NCI-H146 treated with DMSO at 0.1 percent for 48 hours (cell line): ENCODE data around the gene KRT82.
"Not testable (repeated sequence)": the region's sequence is repeated elsewhere in the genome, so short reads cannot be mapped to it uniquely, and the experiment has no call there.

ENCODE experiments used
- DNase-seq: peaks from one replicate; lab custom pipeline; 2025; ENCODE audit not compliant: unreplicated experiment; lab: John Stamatoyannopoulos, UW

Gene KRT82

GRCh38 chr12:52405922-52406385 is at the start of gene KRT82:
KRT82 (minus strand) TSS chr12:52406335; CDS start chr12:52406277, 58 bp downstream.
- DNase-seq, result no peak

GRCh38 chr12:52455821-52456220 is 49.7 kb upstream of the KRT82 start:
- no peak for DNase-seq

DNA sequence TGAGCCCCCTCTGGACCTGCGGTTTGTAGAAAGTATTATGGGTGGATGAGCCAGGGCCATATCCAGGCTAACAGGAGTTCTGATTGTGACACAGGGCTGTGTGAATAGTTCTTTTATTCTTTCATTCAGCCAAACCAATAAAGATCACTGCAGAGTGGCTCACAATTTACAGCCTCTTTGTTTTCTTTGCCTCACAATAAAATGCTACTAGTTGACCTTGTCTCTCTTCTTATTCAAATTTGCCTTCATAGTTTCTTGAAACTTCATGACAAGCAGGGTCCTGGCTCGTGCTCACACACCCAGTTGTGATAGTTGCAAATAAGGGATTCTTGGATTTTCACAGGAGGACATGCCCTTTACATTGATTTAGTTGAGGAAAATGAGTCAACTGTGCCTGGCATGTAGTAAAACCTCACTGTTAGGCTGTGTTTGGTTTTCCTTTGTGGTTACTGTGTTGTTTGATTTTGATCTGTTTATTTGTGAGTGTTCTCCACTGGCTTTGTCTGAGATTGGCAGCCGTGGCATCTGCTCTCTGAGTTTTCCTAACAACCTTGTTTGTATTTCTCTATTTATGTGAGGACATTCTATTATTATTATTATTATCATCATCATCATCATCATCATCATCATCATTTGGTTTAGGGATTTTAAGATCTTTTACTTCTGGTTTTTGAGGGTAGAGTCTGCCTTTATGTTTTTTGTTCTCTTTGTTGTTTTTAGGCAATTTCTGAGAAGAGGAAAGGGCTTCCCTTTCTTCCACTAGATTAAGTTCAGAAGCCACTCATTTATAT is 48.5 kb upstream of the KRT82 start:
- no peak for DNase-seq

DNA sequence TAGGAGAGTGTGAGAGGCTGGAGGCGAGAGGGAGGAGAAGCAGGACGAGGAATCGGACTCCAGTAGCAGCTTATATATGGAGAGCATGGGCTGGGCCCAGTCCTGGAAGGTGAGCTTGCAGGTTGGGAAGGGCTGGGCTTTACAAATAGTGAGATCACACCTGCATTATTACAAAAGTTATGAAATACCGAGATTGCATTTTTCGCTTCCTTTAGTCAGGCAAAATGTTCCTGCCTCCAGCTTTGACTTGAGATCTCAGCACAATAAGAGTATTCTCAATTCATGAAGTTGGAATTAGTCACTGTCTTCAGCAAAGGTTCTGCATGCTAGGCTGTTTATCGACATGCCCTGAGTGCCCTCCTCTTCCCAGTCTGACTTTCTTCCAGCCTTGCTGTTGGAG is 46.0 kb upstream of the KRT82 start, which contains the start of gene KRT6B:
Gene KRT6B, minus strand, starts transcription at position 46 of the 400 bp plus-strand sequence. CDS start 68 bp downstream, outside the sequence.
- DNase-seq, result no peak

DNA sequence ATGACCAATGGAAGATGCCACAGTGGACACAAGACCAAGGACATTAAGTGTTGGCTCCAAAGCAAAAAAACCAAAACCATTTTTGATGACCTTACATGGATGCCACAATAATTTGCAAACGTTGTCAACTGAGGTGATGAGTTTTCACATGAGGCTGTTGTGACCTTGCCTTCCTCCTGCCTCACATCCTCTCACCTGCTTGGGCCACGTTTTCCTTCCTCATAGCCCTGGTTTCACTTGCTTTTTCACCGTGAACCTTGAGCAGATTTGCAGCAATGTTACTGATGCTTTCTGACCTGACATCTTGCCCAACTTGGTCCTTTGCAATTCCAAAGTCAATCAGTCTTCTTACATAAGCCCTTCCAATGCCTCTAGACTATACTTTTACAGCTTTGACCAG is 42.1 kb upstream of the KRT82 start:
- DNase-seq, result no peak

DNA sequence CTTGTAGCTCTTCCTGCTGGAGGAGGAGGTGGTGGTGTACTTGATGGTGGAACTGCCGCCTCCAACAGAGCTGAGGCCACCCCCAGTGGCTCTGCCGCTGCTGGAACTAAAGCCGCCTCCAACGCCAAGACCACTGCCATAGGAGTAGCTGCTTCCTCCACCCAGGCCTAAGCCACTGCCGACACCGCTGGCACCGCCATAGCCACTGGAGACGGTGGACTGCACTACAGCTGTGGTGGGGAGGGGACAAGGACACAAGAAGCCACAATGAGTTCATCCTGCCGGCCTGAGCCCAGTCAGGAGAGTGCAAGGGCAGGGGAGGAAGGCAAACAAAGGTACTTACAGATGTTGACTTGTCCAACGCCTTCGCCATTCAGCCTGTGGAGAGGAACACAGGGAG is 41.1 kb upstream of the KRT82 start:
- not testable (repeated sequence) for DNase-seq

- DNase-seq, result no peak
These were observed 40.4 kb upstream of the KRT82 start for GRCh38 chr12:52446367-52447045.

DNA sequence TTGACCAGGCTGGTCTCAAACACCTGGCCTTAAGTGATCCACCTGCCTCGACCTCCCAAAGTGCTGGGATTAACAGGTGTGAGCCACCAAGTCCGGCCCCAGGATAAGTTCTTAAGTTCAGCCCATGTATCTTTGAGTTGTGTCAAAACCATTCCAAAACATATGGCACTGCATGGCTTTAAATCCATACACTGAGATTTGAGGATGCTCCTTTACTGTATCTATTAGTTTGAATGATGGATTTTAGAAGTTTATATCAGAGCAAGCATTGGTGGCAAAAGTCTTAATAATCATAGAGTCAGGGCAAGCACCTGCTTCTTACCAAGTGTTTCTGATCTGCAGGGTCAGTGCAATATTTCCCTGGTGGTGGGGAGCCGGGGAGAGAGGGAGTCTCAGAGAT is 39.7 kb upstream of the KRT82 start:
- DNase-seq, result no peak

GRCh38 chr12:52444647-52445595 is 38.8 kb upstream of the KRT82 start:
- no peak for DNase-seq

DNA sequence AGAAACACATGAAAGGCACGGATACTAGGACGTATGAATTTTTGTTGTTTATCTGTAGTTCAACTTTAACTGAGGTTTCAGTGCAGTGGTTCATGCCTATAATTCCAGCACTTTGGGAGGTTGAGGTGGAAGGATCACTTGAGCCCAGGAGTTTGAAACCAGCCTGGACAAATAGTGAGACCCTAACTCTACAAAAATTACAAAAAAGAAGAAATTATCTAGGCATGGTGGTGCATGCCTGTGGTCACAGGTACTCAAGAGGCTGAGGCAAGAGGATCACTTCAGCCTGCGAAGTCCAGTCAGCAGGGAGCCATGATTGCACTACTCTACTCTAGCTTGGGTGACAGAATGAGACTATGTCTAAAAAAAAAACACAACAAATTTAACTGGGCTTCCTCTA is 37.8 kb upstream of the KRT82 start:
- DNase-seq, result no peak

- DNase-seq, result no peak
These were observed 36.5 kb upstream of the KRT82 start for GRCh38 chr12:52442600-52443061.

DNA sequence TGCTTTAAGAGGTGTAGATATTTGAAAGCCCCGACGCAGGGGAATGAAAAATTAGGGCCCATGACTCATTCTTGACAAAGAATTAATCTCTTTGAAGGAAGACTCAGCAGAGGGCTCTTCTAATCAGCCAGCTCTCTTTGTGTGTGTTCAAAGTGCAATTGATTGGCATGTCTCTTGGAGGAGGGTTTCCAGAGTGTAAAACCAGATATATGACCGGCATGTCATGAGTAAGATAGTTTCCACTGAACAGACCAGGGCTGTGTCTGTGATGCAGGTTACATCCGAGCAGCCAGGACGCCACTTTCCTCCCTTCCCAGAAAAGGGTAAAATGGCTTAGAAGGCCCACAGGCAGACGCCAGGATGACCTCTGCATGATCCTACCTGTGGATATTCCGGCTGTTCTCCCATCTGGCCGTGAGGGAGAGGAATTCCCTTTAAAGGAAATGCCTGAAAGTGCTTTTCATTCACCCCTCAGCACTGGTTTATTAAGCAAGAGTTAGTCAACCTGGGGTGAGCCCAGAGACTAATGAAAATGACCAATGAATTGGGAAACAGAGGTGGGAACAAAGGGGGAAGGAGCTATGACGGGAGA is 35.3 kb upstream of the KRT82 start:
- no peak for DNase-seq

- no peak for DNase-seq
These were observed 34.7 kb upstream of the KRT82 start for GRCh38 chr12:52440821-52441319.

DNA sequence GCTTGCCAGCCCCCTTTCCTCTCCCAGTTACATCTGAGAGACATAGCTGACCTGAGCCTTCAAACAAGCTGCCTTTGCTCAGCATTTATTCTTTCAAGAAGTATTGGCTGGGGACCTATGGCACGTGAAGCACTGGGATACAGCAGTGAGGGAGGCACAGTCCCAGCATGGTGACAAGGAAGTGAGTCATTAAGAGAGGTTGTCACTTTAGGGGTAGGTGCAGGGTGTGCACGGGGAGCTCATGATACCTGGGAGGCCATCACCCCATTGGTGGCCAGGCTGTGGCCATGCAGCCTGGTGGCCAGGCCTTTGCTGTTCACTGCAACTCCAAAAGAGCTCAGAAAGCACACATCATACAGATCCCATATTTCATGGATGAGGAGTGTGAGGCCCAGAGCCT is 33.7 kb upstream of the KRT82 start:
- no peak for DNase-seq

DNA sequence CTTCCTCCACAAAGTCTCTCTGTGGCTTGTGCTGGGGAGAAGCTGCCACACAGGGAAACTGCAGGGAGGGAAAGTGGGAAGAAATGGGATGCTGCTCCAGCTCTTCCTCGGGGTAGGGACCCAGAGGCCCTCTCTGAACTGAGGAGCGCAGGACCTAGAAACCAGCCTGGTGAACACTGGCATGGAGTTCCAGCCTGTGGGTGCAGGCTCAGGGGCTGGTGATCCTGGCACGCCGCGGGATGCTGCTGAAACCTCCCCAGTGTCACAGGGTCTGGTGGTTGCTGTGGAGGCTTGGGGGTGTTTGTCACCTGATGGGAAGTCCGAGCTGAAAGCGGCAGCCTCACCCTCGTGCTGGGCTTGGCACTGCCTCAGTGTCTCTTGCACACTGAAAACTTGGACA is 33.3 kb upstream of the KRT82 start:
- no peak for DNase-seq

GRCh38 chr12:52438305-52439301 is 32.5 kb upstream of the KRT82 start:
- no peak for DNase-seq

DNA sequence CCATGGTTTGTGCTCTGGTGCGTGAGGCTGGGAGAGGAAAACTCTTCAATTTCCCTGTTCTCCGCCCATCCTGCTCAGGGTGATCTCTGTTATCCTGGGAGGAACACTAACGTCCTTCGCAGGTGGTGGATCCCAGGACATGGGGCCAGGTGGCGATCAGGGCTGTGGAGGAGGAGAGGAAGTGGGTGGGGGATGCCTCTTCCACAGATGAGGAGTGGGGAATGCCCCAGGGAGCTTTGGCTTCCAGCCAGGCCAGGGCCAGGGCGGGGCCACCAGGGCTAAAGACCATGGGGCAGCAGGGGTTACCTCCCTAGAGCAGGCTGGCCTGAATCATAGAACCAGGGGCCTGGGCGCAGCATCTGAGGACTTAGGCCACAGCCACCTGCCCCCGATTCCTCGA is 31.4 kb upstream of the KRT82 start:
- no peak for DNase-seq

GRCh38 chr12:52436828-52437474 is 30.8 kb upstream of the KRT82 start:
- DNase-seq, result no peak
